ENCODE results near the gene ARHGEF38.

ARHGEF38 gene

GRCh38 chr4:105650190-105650589 lies 97.8 kb downstream of the ARHGEF38 start:
- TF ChIP-seq EGR1 (IDR thresholded peaks at IDR 0.05) (no peak), USF1 (IDR thresholded peaks at IDR 0.05) (no peak), RAD21 (IDR thresholded peaks at IDR 0.05; ENCODE audit: low read depth) (no peak), TEAD4 (IDR thresholded peaks at IDR 0.05) (no peak), MAX (IDR thresholded peaks at IDR 0.05) (no peak), YY1 (IDR thresholded peaks at IDR 0.05; ENCODE audit: low read depth) (no peak), CEBPB (IDR thresholded peaks at IDR 0.05) (no peak), CREB1 (IDR thresholded peaks at IDR 0.05; ENCODE audit: low read depth) (no peak), NFIC (IDR thresholded peaks at IDR 0.05) (no peak), REST (IDR thresholded peaks at IDR 0.05; ENCODE audit: low read depth) (no peak), TAF1 (IDR thresholded peaks at IDR 0.05; ENCODE audit: low read depth) (no peak), EP300 (IDR thresholded peaks at IDR 0.05; ENCODE audit: borderline replicate concordance) (no peak), TCF12 (IDR thresholded peaks at IDR 0.05; ENCODE audit: low read depth) (no peak), FOXM1 (IDR thresholded peaks at IDR 0.05; ENCODE audit: borderline replicate concordance, low read depth) (no peak), ZBTB7A (IDR thresholded peaks at IDR 0.05; ENCODE audit: low read depth) (no peak)

GRCh38 chr4:105651884-105652283 lies 99.5 kb downstream of the ARHGEF38 start:
- TF ChIP-seq CEBPB (IDR thresholded peaks at IDR 0.05) (no peak), ZBTB7A (IDR thresholded peaks at IDR 0.05; ENCODE audit: low read depth) (no peak), CREB1 (IDR thresholded peaks at IDR 0.05; ENCODE audit: low read depth) (no peak), TEAD4 (IDR thresholded peaks at IDR 0.05) (no peak), EP300 (IDR thresholded peaks at IDR 0.05; ENCODE audit: borderline replicate concordance) (no peak), EGR1 (IDR thresholded peaks at IDR 0.05) (no peak), RAD21 (IDR thresholded peaks at IDR 0.05; ENCODE audit: low read depth) (no peak), MAX (IDR thresholded peaks at IDR 0.05) (no peak), FOXM1 (IDR thresholded peaks at IDR 0.05; ENCODE audit: borderline replicate concordance, low read depth) (no peak), NFIC (IDR thresholded peaks at IDR 0.05) (no peak), USF1 (IDR thresholded peaks at IDR 0.05) (no peak), YY1 (IDR thresholded peaks at IDR 0.05; ENCODE audit: low read depth) (no peak), TAF1 (IDR thresholded peaks at IDR 0.05; ENCODE audit: low read depth) (no peak), REST (IDR thresholded peaks at IDR 0.05; ENCODE audit: low read depth) (no peak), TCF12 (IDR thresholded peaks at IDR 0.05; ENCODE audit: low read depth) (no peak)

- no peak for TF ChIP-seq TEAD4 (IDR thresholded peaks at IDR 0.05)
- TF ChIP-seq EP300 (IDR thresholded peaks at IDR 0.05; ENCODE audit: borderline replicate concordance): no peak
- no peak for TF ChIP-seq YY1 (IDR thresholded peaks at IDR 0.05; ENCODE audit: low read depth)
- no peak for TF ChIP-seq FOXM1 (IDR thresholded peaks at IDR 0.05; ENCODE audit: borderline replicate concordance, low read depth)
- no peak for TF ChIP-seq RAD21 (IDR thresholded peaks at IDR 0.05; ENCODE audit: low read depth)
- TF ChIP-seq USF1 (IDR thresholded peaks at IDR 0.05): no peak
- no peak for TF ChIP-seq EGR1 (IDR thresholded peaks at IDR 0.05)
- TF ChIP-seq TAF1 (IDR thresholded peaks at IDR 0.05; ENCODE audit: low read depth): no peak
- TF ChIP-seq CEBPB (IDR thresholded peaks at IDR 0.05): no peak
- TF ChIP-seq NFIC (IDR thresholded peaks at IDR 0.05): no peak
- no peak for TF ChIP-seq CREB1 (IDR thresholded peaks at IDR 0.05; ENCODE audit: low read depth)
- TF ChIP-seq ZBTB7A (IDR thresholded peaks at IDR 0.05; ENCODE audit: low read depth): no peak
- no peak for TF ChIP-seq REST (IDR thresholded peaks at IDR 0.05; ENCODE audit: low read depth)
These were observed 100.0 kb downstream of the ARHGEF38 start for GRCh38 chr4:105652286-105652888.
